Measurements from ENCODE around the gene UNC5B.
"Not testable (repeated sequence)": the region's sequence is repeated elsewhere in the genome, so short reads cannot be mapped to it uniquely, and the experiment has no call there.

The UNC5B gene

GRCh38 chr10:71291528-71291900, 79.1 kb downstream of the UNC5B start:
- H3K9me3 ChIP-seq: no peaks in the 10 kb centered on the region
- H3K27me3 ChIP-seq (ENCODE audit: low read depth): no peaks in the 10 kb centered on the region
- no peaks in the 10 kb centered on the region for H3K36me3 ChIP-seq (replicated peaks)
- DNase-seq (ENCODE audit: low spot score in 2 of 2): no peak
- in situ Hi-C loops (cut with MboI; ENCODE audit: low sequenced_read_pairs): no loop called here
- H3K4me1 ChIP-seq: no peaks in the 10 kb centered on the region
- no peak overlapping the region for H3K4me3 ChIP-seq

- in situ Hi-C loops (cut with MboI; ENCODE audit: low sequenced_read_pairs): no loop called here
- DNase-seq (ENCODE audit: low spot score in 2 of 2): no peak
These were observed 80.5 kb downstream of the UNC5B start for GRCh38 chr10:71292624-71293445.

GRCh38 chr10:71293446-71294084, 81.2 kb downstream of the UNC5B start:
- Histone ChIP-seq H3K27me3 (ENCODE audit: low read depth) (no peaks in the 10 kb centered on the region), H3K4me1 (no peaks in the 10 kb centered on the region), H3K9me3 (no peaks in the 10 kb centered on the region), H3K4me3 (no peak overlapping the region), H3K36me3 (replicated peaks) (no peaks in the 10 kb centered on the region)
- in situ Hi-C loops (cut with MboI; ENCODE audit: low sequenced_read_pairs): no loop called here
- no peak for DNase-seq (ENCODE audit: low spot score in 2 of 2)

More at GRCh38 chr10:71292624-71293445, 80.5 kb downstream of the UNC5B start:
- H3K27me3 ChIP-seq (ENCODE audit: low read depth): no peaks in the 10 kb centered on the region
- H3K36me3 ChIP-seq (replicated peaks): no peaks in the 10 kb centered on the region
- H3K4me1 ChIP-seq: no peaks in the 10 kb centered on the region
- no peaks in the 10 kb centered on the region for H3K9me3 ChIP-seq
- H3K4me3 ChIP-seq: no peak overlapping the region

GRCh38 chr10:71294091-71294561, 81.8 kb downstream of the UNC5B start:
- in situ Hi-C loops (cut with MboI; ENCODE audit: low sequenced_read_pairs): no loop called here

GRCh38 chr10:71294856-71295255, 82.5 kb downstream of the UNC5B start:
- no peak for DNase-seq (ENCODE audit: low spot score in 2 of 2)
- no peaks in the 10 kb centered on the region for H3K36me3 ChIP-seq (replicated peaks)
- in situ Hi-C loops (cut with MboI; ENCODE audit: low sequenced_read_pairs): no loop called here

More at GRCh38 chr10:71294091-71294561, 81.8 kb downstream of the UNC5B start:
- Histone ChIP-seq H3K4me1 (no peaks in the 10 kb centered on the region), H3K4me3 (no peak overlapping the region), H3K27me3 (ENCODE audit: low read depth) (no peaks in the 10 kb centered on the region), H3K9me3 (no peaks in the 10 kb centered on the region), H3K36me3 (replicated peaks) (no peaks in the 10 kb centered on the region)
- no peak for DNase-seq (ENCODE audit: low spot score in 2 of 2)

GRCh38 chr10:71295641-71296040, 83.3 kb downstream of the UNC5B start:
- H3K4me1 ChIP-seq: no peaks in the 10 kb centered on the region
- no peaks in the 10 kb centered on the region for H3K36me3 ChIP-seq (replicated peaks)
- H3K27me3 ChIP-seq (ENCODE audit: low read depth): no peaks in the 10 kb centered on the region
- no peaks in the 10 kb centered on the region for H3K9me3 ChIP-seq
- H3K4me3 ChIP-seq: no peak overlapping the region
- no peak for DNase-seq (ENCODE audit: low spot score in 2 of 2)
- in situ Hi-C loops (cut with MboI; ENCODE audit: low sequenced_read_pairs): no loop called here

More at GRCh38 chr10:71294856-71295255, 82.5 kb downstream of the UNC5B start:
- no peaks in the 10 kb centered on the region for H3K27me3 ChIP-seq (ENCODE audit: low read depth)
- H3K4me3 ChIP-seq: no peak overlapping the region
- no peaks in the 10 kb centered on the region for H3K9me3 ChIP-seq
- no peaks in the 10 kb centered on the region for H3K4me1 ChIP-seq

GRCh38 chr10:71296086-71296485, 83.7 kb downstream of the UNC5B start:
- Histone ChIP-seq H3K9me3 (no peaks in the 10 kb centered on the region), H3K27me3 (ENCODE audit: low read depth) (no peaks in the 10 kb centered on the region), H3K4me1 (no peaks in the 10 kb centered on the region), H3K4me3 (no peak overlapping the region), H3K36me3 (replicated peaks) (no peaks in the 10 kb centered on the region)
- DNase-seq (ENCODE audit: low spot score in 2 of 2): no peak
- in situ Hi-C loops (cut with MboI; ENCODE audit: low sequenced_read_pairs): no loop called here

GRCh38 chr10:71296811-71297210, 84.4 kb downstream of the UNC5B start:
- H3K4me1 ChIP-seq; H3K36me3 ChIP-seq (replicated peaks); in situ Hi-C loops (cut with MboI; ENCODE audit: low sequenced_read_pairs); DNase-seq (ENCODE audit: low spot score in 2 of 2); H3K27me3 ChIP-seq (ENCODE audit: low read depth); H3K9me3 ChIP-seq; H3K4me3 ChIP-seq: not testable (repeated sequence)

GRCh38 chr10:71297343-71297742, 85.0 kb downstream of the UNC5B start:
- in situ Hi-C loops (cut with MboI; ENCODE audit: low sequenced_read_pairs): no loop called here
- DNase-seq (ENCODE audit: low spot score in 2 of 2): no peak
- Histone ChIP-seq H3K36me3 (replicated peaks) (no peaks in the 10 kb centered on the region), H3K4me3 (no peak overlapping the region), H3K27me3 (ENCODE audit: low read depth) (no peaks in the 10 kb centered on the region), H3K9me3 (no peaks in the 10 kb centered on the region), H3K4me1 (no peaks in the 10 kb centered on the region)

- no peaks in the 10 kb centered on the region for H3K9me3 ChIP-seq
- H3K4me3 ChIP-seq: no peak overlapping the region
- in situ Hi-C loops (cut with MboI; ENCODE audit: low sequenced_read_pairs): no loop called here
- no peaks in the 10 kb centered on the region for H3K4me1 ChIP-seq
- DNase-seq (ENCODE audit: low spot score in 2 of 2): no peak
- no peaks in the 10 kb centered on the region for H3K36me3 ChIP-seq (replicated peaks)
- no peaks in the 10 kb centered on the region for H3K27me3 ChIP-seq (ENCODE audit: low read depth)
These were observed 86.9 kb downstream of the UNC5B start for GRCh38 chr10:71299071-71299785.

- Histone ChIP-seq H3K27me3 (ENCODE audit: low read depth) (no peaks in the 10 kb centered on the region), H3K4me1 (no peaks in the 10 kb centered on the region), H3K4me3 (no peak overlapping the region), H3K36me3 (replicated peaks) (no peaks in the 10 kb centered on the region), H3K9me3 (no peaks in the 10 kb centered on the region)
- in situ Hi-C loops (cut with MboI; ENCODE audit: low sequenced_read_pairs): no loop called here
- no peak for DNase-seq (ENCODE audit: low spot score in 2 of 2)
These were observed 88.4 kb downstream of the UNC5B start for GRCh38 chr10:71300555-71301370.

GRCh38 chr10:71301371-71301916, 89.1 kb downstream of the UNC5B start:
- no peaks in the 10 kb centered on the region for H3K9me3 ChIP-seq
- no peaks in the 10 kb centered on the region for H3K4me1 ChIP-seq
- no peak overlapping the region for H3K4me3 ChIP-seq
- no peaks in the 10 kb centered on the region for H3K27me3 ChIP-seq (ENCODE audit: low read depth)
- H3K36me3 ChIP-seq (replicated peaks): no peaks in the 10 kb centered on the region
- in situ Hi-C loops (cut with MboI; ENCODE audit: low sequenced_read_pairs): no loop called here
- no peak for DNase-seq (ENCODE audit: low spot score in 2 of 2)

- H3K27me3 ChIP-seq (ENCODE audit: low read depth): no peaks in the 10 kb centered on the region
- H3K4me1 ChIP-seq: no peaks in the 10 kb centered on the region
- in situ Hi-C loops (cut with MboI; ENCODE audit: low sequenced_read_pairs): no loop called here
- DNase-seq (ENCODE audit: low spot score in 2 of 2): no peak
- H3K36me3 ChIP-seq (replicated peaks): no peaks in the 10 kb centered on the region
- no peaks in the 10 kb centered on the region for H3K9me3 ChIP-seq
- no peak overlapping the region for H3K4me3 ChIP-seq
These were observed 90.1 kb downstream of the UNC5B start for GRCh38 chr10:71302451-71302850.

Data from HAP-1 (cell line).